Measurements from ENCODE around the gene AGAP1.

GRCh38 chr2:236046715-236047114 lies 552.9 kb downstream of the AGAP1 start:
- TF ChIP-seq, protein P1, sequence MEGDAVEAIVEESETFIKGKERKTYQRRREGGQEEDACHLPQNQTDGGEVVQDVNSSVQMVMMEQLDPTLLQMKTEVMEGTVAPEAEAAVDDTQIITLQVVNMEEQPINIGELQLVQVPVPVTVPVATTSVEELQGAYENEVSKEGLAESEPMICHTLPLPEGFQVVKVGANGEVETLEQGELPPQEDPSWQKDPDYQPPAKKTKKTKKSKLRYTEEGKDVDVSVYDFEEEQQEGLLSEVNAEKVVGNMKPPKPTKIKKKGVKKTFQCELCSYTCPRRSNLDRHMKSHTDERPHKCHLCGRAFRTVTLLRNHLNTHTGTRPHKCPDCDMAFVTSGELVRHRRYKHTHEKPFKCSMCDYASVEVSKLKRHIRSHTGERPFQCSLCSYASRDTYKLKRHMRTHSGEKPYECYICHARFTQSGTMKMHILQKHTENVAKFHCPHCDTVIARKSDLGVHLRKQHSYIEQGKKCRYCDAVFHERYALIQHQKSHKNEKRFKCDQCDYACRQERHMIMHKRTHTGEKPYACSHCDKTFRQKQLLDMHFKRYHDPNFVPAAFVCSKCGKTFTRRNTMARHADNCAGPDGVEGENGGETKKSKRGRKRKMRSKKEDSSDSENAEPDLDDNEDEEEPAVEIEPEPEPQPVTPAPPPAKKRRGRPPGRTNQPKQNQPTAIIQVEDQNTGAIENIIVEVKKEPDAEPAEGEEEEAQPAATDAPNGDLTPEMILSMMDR (IDR thresholded peaks at IDR 0.05) = no peak
- no peak for TF ChIP-seq POLR2A (IDR thresholded peaks at IDR 0.05)

All from uterus (tissue), 2 donors.